GM12872 (cell line): Measurements from ENCODE around the gene UTP11.

Source experiments
- CTCF ChIP-seq: IDR thresholded peaks from 3 replicates; pipeline ENCODE4 v1.5.1; 2011; ENCODE audit warnings: low read depth, mild to moderate bottlenecking, low read length, moderate library complexity; ENCODE audit not compliant: insufficient read depth

UTP11 gene

GRCh38 chr1:38006008-38006828, 6.3 kb upstream of the UTP11 start:
- no peak for TF ChIP-seq CTCF

- no peak for TF ChIP-seq CTCF
These were observed 3.3 kb upstream of the UTP11 start for GRCh38 chr1:38009088-38009840.

- TF ChIP-seq CTCF, result no peak
These were observed 2.7 kb upstream of the UTP11 start for GRCh38 chr1:38009841-38010180.

GRCh38 chr1:38013227-38013622, 691 bp downstream of the UTP11 start:
- TF ChIP-seq CTCF, result no peak

GRCh38 chr1:38014171-38014570, 1.6 kb downstream of the UTP11 start:
- no peak for TF ChIP-seq CTCF

GRCh38 chr1:38014724-38015424, 2.3 kb downstream of the UTP11 start:
- no peak for TF ChIP-seq CTCF
